Measurements from ENCODE around the gene HSPBP1. TPM values are rescaled to one million over a fixed set of nuclear protein-coding genes. Genes with fewer than 3 reads are reported as not detected.

Gene HSPBP1
- total RNA-seq, 4 donors from 2014 or later, result 24.2 to 48.4 (median 31.2) TPM

- H3K36me3 ChIP-seq, result no peaks in the 10 kb centered on the region
- H3K4me1 ChIP-seq, result no peaks in the 10 kb centered on the region
- no peak for DNase-seq
- intact Hi-C loops (cut with DNase I), result no loop called here
- no peak for TF ChIP-seq POLR2A (IDR thresholded peaks at IDR 0.05)
- TF ChIP-seq CTCF (IDR thresholded peaks at IDR 0.05), result no peak
- H3K27me3 ChIP-seq, result no peaks in the 10 kb centered on the region
- no peak overlapping the region for H3K4me3 ChIP-seq (replicated peaks in 1 of 3)
- 84 to 92% methylated on average over 8 of the region's 8 CpGs for WGBS, 2 donors
- no peaks in the 10 kb centered on the region for H3K9me3 ChIP-seq
- no peak overlapping the region for H3K27ac ChIP-seq
These were observed 34.5 kb upstream of the HSPBP1 start for GRCh38 chr19:55314396-55314795.

GRCh38 chr19:55312621-55313512, 33.0 kb upstream of the HSPBP1 start:
- TF ChIP-seq CTCF (IDR thresholded peaks at IDR 0.05), result no peak
- no peak for TF ChIP-seq POLR2A (IDR thresholded peaks at IDR 0.05)
- Histone ChIP-seq H3K27me3 (no peaks in the 10 kb centered on the region), H3K27ac (no peak overlapping the region), H3K4me1 (no peaks in the 10 kb centered on the region), H3K4me3 (replicated peaks in 1 of 3) (no peak overlapping the region), H3K36me3 (no peaks in the 10 kb centered on the region), H3K9me3 (no peaks in the 10 kb centered on the region)
- no peak for DNase-seq
- 84 to 86% methylated on average over 44 to 47 of the region's 47 CpGs for WGBS, 2 donors
- intact Hi-C loops (cut with DNase I), result no loop called here

- no peaks in the 10 kb centered on the region for H3K27me3 ChIP-seq
- no peak overlapping the region for H3K4me3 ChIP-seq (replicated peaks in 1 of 3)
- H3K36me3 ChIP-seq, result no peaks in the 10 kb centered on the region
- no peaks in the 10 kb centered on the region for H3K4me1 ChIP-seq
- intact Hi-C loops (cut with DNase I), result no loop called here
- WGBS, 2 donors, result 94 to 96% methylated on average over 4 to 6 of the region's 18 CpGs
- no peaks in the 10 kb centered on the region for H3K9me3 ChIP-seq
- TF ChIP-seq POLR2A (IDR thresholded peaks at IDR 0.05) (no peak), CTCF (IDR thresholded peaks at IDR 0.05) (no peak)
- DNase-seq, result no peak
- H3K27ac ChIP-seq, result no peak overlapping the region
These were observed 31.9 kb upstream of the HSPBP1 start for GRCh38 chr19:55311797-55312196.

GRCh38 chr19:55311397-55311796, 31.5 kb upstream of the HSPBP1 start:
- WGBS, 2 donors, result 83 to 94% methylated on average over 3 to 8 of the region's 9 CpGs
- intact Hi-C loops (cut with DNase I), result no loop called here
- Histone ChIP-seq H3K27ac (no peak overlapping the region), H3K4me1 (no peaks in the 10 kb centered on the region), H3K36me3 (no peaks in the 10 kb centered on the region), H3K9me3 (no peaks in the 10 kb centered on the region), H3K4me3 (replicated peaks in 1 of 3) (no peak overlapping the region), H3K27me3 (no peaks in the 10 kb centered on the region)
- no peak for DNase-seq
- TF ChIP-seq CTCF (IDR thresholded peaks at IDR 0.05) (no peak), POLR2A (IDR thresholded peaks at IDR 0.05) (no peak)

GRCh38 chr19:55310498-55310897, 30.6 kb upstream of the HSPBP1 start:
- H3K4me1 ChIP-seq, result no peaks in the 10 kb centered on the region
- H3K27me3 ChIP-seq, result no peaks in the 10 kb centered on the region
- intact Hi-C loops (cut with DNase I), result no loop called here
- TF ChIP-seq CTCF (IDR thresholded peaks at IDR 0.05), result no peak
- TF ChIP-seq POLR2A (IDR thresholded peaks at IDR 0.05), result no peak
- DNase-seq, result no peak
- no peak overlapping the region for H3K27ac ChIP-seq
- H3K36me3 ChIP-seq, result no peaks in the 10 kb centered on the region
- H3K9me3 ChIP-seq, result no peaks in the 10 kb centered on the region
- WGBS, 2 donors, result 76 to 89% methylated on average over 4 to 7 of the region's 7 CpGs
- H3K4me3 ChIP-seq (replicated peaks in 1 of 3), result no peak overlapping the region
